T-helper 1 cell treated with Interleukin-12 subunit alpha and Interleukin-12 subunit beta and Interleukin-4 antibody, amounts not matched to agents 30 μg/mL and 1 μg/mL, for 36 hours (primary cell): ENCODE data around the gene RCSD1.

Source experiments
- H3K27ac Mint-ChIP-seq: one replicate; pipeline ENCODE4 v1.8.0; 2021; ENCODE audit warnings: mild to moderate bottlenecking, mixed read lengths
- H3K27me3 Mint-ChIP-seq: one replicate; pipeline ENCODE4 v1.8.0; 2021; ENCODE audit warnings: low read depth, mixed read lengths
- H3K36me3 Mint-ChIP-seq: one replicate; pipeline ENCODE4 v1.8.0; 2021; ENCODE audit warnings: low read depth, mixed read lengths
- H3K4me1 Mint-ChIP-seq: one replicate; pipeline ENCODE4 v1.8.0; 2021; ENCODE audit warnings: low read depth, mixed read lengths
- H3K4me3 Mint-ChIP-seq: one replicate; pipeline ENCODE4 v1.8.0; 2021; ENCODE audit warnings: mild to moderate bottlenecking, moderate library complexity, mixed read lengths
- H3K9me3 Mint-ChIP-seq: one replicate; pipeline ENCODE4 v1.8.0; 2021; ENCODE audit warnings: mixed read lengths

RCSD1 gene

GRCh38 chr1:167693425-167694045, 63.5 kb downstream of the RCSD1 start:
- Mint-ChIP-seq H3K4me3 (no peak overlapping the region), H3K27me3 (no peaks in the 10 kb centered on the region), H3K27ac (no peak overlapping the region), H3K9me3 (no peaks in the 10 kb centered on the region), H3K4me1 (peaks cover 9% of the 10 kb centered on the region), H3K36me3 (peaks cover 65% of the 10 kb centered on the region)

- H3K36me3 Mint-ChIP-seq = peaks cover 67% of the 10 kb centered on the region
- H3K27me3 Mint-ChIP-seq = no peaks in the 10 kb centered on the region
- H3K4me3 Mint-ChIP-seq = no peak overlapping the region
- no peak overlapping the region for H3K27ac Mint-ChIP-seq
- H3K9me3 Mint-ChIP-seq = no peaks in the 10 kb centered on the region
- H3K4me1 Mint-ChIP-seq = peaks cover 5% of the 10 kb centered on the region
Measured at GRCh38 chr1:167694691-167695090, 64.7 kb downstream of the RCSD1 start.

- Mint-ChIP-seq H3K9me3 (no peaks in the 10 kb centered on the region), H3K4me3 (no peak overlapping the region), H3K4me1 (peaks cover 3% of the 10 kb centered on the region), H3K27me3 (no peaks in the 10 kb centered on the region), H3K27ac (no peak overlapping the region), H3K36me3 (peaks cover 67% of the 10 kb centered on the region)
Measured at GRCh38 chr1:167695147-167695546, 65.1 kb downstream of the RCSD1 start.

- Mint-ChIP-seq H3K36me3 (peaks cover 63% of the 10 kb centered on the region), H3K27ac (no peak overlapping the region), H3K27me3 (no peaks in the 10 kb centered on the region), H3K4me1 (peaks cover 3% of the 10 kb centered on the region), H3K9me3 (no peaks in the 10 kb centered on the region), H3K4me3 (no peak overlapping the region)
Measured at GRCh38 chr1:167695756-167696561, 65.9 kb downstream of the RCSD1 start.

- Mint-ChIP-seq H3K9me3 (no peaks in the 10 kb centered on the region), H3K4me3 (no peak overlapping the region), H3K36me3 (peaks cover 59% of the 10 kb centered on the region), H3K27ac (no peak overlapping the region), H3K4me1 (peaks cover 3% of the 10 kb centered on the region), H3K27me3 (no peaks in the 10 kb centered on the region)
Measured at GRCh38 chr1:167697667-167698141, 67.7 kb downstream of the RCSD1 start.

GRCh38 chr1:167698313-167698712, 68.3 kb downstream of the RCSD1 start:
- Mint-ChIP-seq H3K36me3 (peaks cover 60% of the 10 kb centered on the region), H3K27ac (no peak overlapping the region), H3K4me1 (peaks cover 3% of the 10 kb centered on the region), H3K27me3 (no peaks in the 10 kb centered on the region), H3K4me3 (no peak overlapping the region), H3K9me3 (no peaks in the 10 kb centered on the region)

- H3K9me3 Mint-ChIP-seq = no peaks in the 10 kb centered on the region
- H3K36me3 Mint-ChIP-seq = peaks cover 60% of the 10 kb centered on the region
- H3K4me3 Mint-ChIP-seq = no peak overlapping the region
- H3K4me1 Mint-ChIP-seq = no peaks in the 10 kb centered on the region
- H3K27ac Mint-ChIP-seq = no peak overlapping the region
- H3K27me3 Mint-ChIP-seq = no peaks in the 10 kb centered on the region
Measured at GRCh38 chr1:167701510-167701909, 71.5 kb downstream of the RCSD1 start.

- Mint-ChIP-seq H3K27me3 (no peaks in the 10 kb centered on the region), H3K4me1 (peaks cover 6% of the 10 kb centered on the region), H3K9me3 (no peaks in the 10 kb centered on the region), H3K4me3 (no peak overlapping the region), H3K36me3 (peaks cover 56% of the 10 kb centered on the region), H3K27ac (no peak overlapping the region)
Measured at GRCh38 chr1:167703557-167703956, 73.5 kb downstream of the RCSD1 start.

GRCh38 chr1:167704715-167705114, 74.7 kb downstream of the RCSD1 start:
- peaks cover 48% of the 10 kb centered on the region for H3K36me3 Mint-ChIP-seq
- H3K27me3 Mint-ChIP-seq = no peaks in the 10 kb centered on the region
- no peaks in the 10 kb centered on the region for H3K9me3 Mint-ChIP-seq
- peaks cover 12% of the 10 kb centered on the region for H3K4me1 Mint-ChIP-seq
- no peak overlapping the region for H3K4me3 Mint-ChIP-seq
- no peak overlapping the region for H3K27ac Mint-ChIP-seq

GRCh38 chr1:167705250-167705649, 75.2 kb downstream of the RCSD1 start:
- Mint-ChIP-seq H3K27me3 (no peaks in the 10 kb centered on the region), H3K27ac (no peak overlapping the region), H3K36me3 (peaks cover 44% of the 10 kb centered on the region), H3K4me3 (no peak overlapping the region), H3K9me3 (no peaks in the 10 kb centered on the region), H3K4me1 (peaks cover 15% of the 10 kb centered on the region)

- Mint-ChIP-seq H3K27me3 (no peaks in the 10 kb centered on the region), H3K27ac (no peak overlapping the region), H3K9me3 (no peaks in the 10 kb centered on the region), H3K4me3 (no peak overlapping the region), H3K4me1 (peaks cover 16% of the 10 kb centered on the region), H3K36me3 (peaks cover 42% of the 10 kb centered on the region)
Measured at GRCh38 chr1:167706363-167706762, 76.3 kb downstream of the RCSD1 start.

- peaks cover 37% of the 10 kb centered on the region for H3K36me3 Mint-ChIP-seq
- H3K27me3 Mint-ChIP-seq = no peaks in the 10 kb centered on the region
- no peak overlapping the region for H3K27ac Mint-ChIP-seq
- no peaks in the 10 kb centered on the region for H3K9me3 Mint-ChIP-seq
- no peak overlapping the region for H3K4me3 Mint-ChIP-seq
- H3K4me1 Mint-ChIP-seq = peaks cover 16% of the 10 kb centered on the region
Measured at GRCh38 chr1:167706931-167707877, 77.2 kb downstream of the RCSD1 start.

GRCh38 chr1:167707942-167708341, 77.9 kb downstream of the RCSD1 start:
- H3K36me3 Mint-ChIP-seq = peaks cover 35% of the 10 kb centered on the region
- peaks cover 16% of the 10 kb centered on the region for H3K4me1 Mint-ChIP-seq

GRCh38 chr1:167708940-167709389, 78.9 kb downstream of the RCSD1 start:
- Mint-ChIP-seq H3K4me3 (no peak overlapping the region), H3K4me1 (peaks cover 22% of the 10 kb centered on the region), H3K36me3 (peaks cover 25% of the 10 kb centered on the region), H3K27me3 (peaks cover 6% of the 10 kb centered on the region), H3K9me3 (no peaks in the 10 kb centered on the region), H3K27ac (peak overlapping the region; percentile 62)

More at GRCh38 chr1:167707942-167708341, 77.9 kb downstream of the RCSD1 start:
- Mint-ChIP-seq H3K27ac (no peak overlapping the region), H3K27me3 (no peaks in the 10 kb centered on the region), H3K9me3 (no peaks in the 10 kb centered on the region), H3K4me3 (no peak overlapping the region)
